Measurements from ENCODE around the gene SMIM45.

DNA sequence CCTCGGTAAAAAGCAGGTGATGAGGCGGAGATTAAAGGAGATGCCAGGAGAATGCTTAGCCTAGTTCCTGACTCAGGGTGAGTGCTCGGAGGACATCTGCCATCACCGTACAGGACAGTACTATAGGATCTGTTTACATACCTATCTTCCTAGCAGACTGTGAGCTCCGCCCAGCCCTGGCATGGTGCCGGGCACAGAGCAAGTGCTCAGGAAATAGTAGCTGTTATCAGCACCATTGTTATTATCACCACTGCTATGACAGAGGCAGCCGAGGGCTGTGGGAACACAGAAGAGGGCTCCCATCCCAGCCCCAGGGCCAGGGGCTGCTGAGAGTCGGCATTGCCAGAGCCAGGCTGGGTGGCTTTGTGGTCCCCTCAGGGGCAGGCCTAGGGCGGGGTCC is 16.7 kb downstream of the SMIM45 start:
- TF ChIP-seq, protein P1, sequence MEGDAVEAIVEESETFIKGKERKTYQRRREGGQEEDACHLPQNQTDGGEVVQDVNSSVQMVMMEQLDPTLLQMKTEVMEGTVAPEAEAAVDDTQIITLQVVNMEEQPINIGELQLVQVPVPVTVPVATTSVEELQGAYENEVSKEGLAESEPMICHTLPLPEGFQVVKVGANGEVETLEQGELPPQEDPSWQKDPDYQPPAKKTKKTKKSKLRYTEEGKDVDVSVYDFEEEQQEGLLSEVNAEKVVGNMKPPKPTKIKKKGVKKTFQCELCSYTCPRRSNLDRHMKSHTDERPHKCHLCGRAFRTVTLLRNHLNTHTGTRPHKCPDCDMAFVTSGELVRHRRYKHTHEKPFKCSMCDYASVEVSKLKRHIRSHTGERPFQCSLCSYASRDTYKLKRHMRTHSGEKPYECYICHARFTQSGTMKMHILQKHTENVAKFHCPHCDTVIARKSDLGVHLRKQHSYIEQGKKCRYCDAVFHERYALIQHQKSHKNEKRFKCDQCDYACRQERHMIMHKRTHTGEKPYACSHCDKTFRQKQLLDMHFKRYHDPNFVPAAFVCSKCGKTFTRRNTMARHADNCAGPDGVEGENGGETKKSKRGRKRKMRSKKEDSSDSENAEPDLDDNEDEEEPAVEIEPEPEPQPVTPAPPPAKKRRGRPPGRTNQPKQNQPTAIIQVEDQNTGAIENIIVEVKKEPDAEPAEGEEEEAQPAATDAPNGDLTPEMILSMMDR (IDR thresholded peaks at IDR 0.05), result no peak
- no peak for TF ChIP-seq POLR2A (IDR thresholded peaks at IDR 0.05)
